ENCODE data around the gene AFG1L.

Gene AFG1L

GRCh38 chr6:108337721-108338120 lies 42.9 kb downstream of the AFG1L start:
- TF ChIP-seq FOXP2 (optimal IDR thresholded peaks at IDR 0.05; ENCODE audit: borderline replicate concordance, extremely low read depth, extremely low read length, insufficient read depth) = no peak
- TF ChIP-seq TAF1 (IDR thresholded peaks at IDR 0.05; ENCODE audit: borderline replicate concordance, insufficient read depth, low read length) = no peak
- no peak for TF ChIP-seq REST (IDR thresholded peaks at IDR 0.05; ENCODE audit: insufficient read depth in 1 of 2, low read depth in 2 of 2, low read length in 2 of 2)
- no peak for TF ChIP-seq POLR2AphosphoS5 (IDR thresholded peaks at IDR 0.05; ENCODE audit: low read depth, low read length)
- no peak for TF ChIP-seq SIN3A (IDR thresholded peaks at IDR 0.05; ENCODE audit: borderline replicate concordance, insufficient read depth, low read length)

- TF ChIP-seq POLR2AphosphoS5 (IDR thresholded peaks at IDR 0.05; ENCODE audit: low read depth, low read length) (no peak), SIN3A (IDR thresholded peaks at IDR 0.05; ENCODE audit: borderline replicate concordance, insufficient read depth, low read length) (no peak), REST (IDR thresholded peaks at IDR 0.05; ENCODE audit: insufficient read depth in 1 of 2, low read depth in 2 of 2, low read length in 2 of 2) (no peak), FOXP2 (optimal IDR thresholded peaks at IDR 0.05; ENCODE audit: borderline replicate concordance, extremely low read depth, extremely low read length, insufficient read depth) (no peak)
Observed at GRCh38 chr6:108341372-108341771, 46.5 kb downstream of the AFG1L start.

- TF ChIP-seq FOXP2 (optimal IDR thresholded peaks at IDR 0.05; ENCODE audit: borderline replicate concordance, extremely low read depth, extremely low read length, insufficient read depth) (no peak), TAF1 (IDR thresholded peaks at IDR 0.05; ENCODE audit: borderline replicate concordance, insufficient read depth, low read length) (no peak), REST (IDR thresholded peaks at IDR 0.05; ENCODE audit: insufficient read depth in 1 of 2, low read depth in 2 of 2, low read length in 2 of 2) (no peak), POLR2AphosphoS5 (IDR thresholded peaks at IDR 0.05; ENCODE audit: low read depth, low read length) (no peak), SIN3A (IDR thresholded peaks at IDR 0.05; ENCODE audit: borderline replicate concordance, insufficient read depth, low read length) (no peak)
Observed at GRCh38 chr6:108343894-108344293, 49.0 kb downstream of the AFG1L start.

- TF ChIP-seq SIN3A (IDR thresholded peaks at IDR 0.05; ENCODE audit: borderline replicate concordance, insufficient read depth, low read length) (no peak), REST (IDR thresholded peaks at IDR 0.05; ENCODE audit: insufficient read depth in 1 of 2, low read depth in 2 of 2, low read length in 2 of 2) (no peak), TAF1 (IDR thresholded peaks at IDR 0.05; ENCODE audit: borderline replicate concordance, insufficient read depth, low read length) (no peak), POLR2AphosphoS5 (IDR thresholded peaks at IDR 0.05; ENCODE audit: low read depth, low read length) (no peak), FOXP2 (optimal IDR thresholded peaks at IDR 0.05; ENCODE audit: borderline replicate concordance, extremely low read depth, extremely low read length, insufficient read depth) (no peak)
Observed at GRCh38 chr6:108348655-108349349, 53.9 kb downstream of the AFG1L start.

Data from PFSK-1 (cell line).